Right lung (tissue), 5 donors: ENCODE results near the gene ASTL. TPM values are rescaled to one million over a fixed set of nuclear protein-coding genes. Genes with fewer than 3 reads are reported as not detected.
"Not testable (repeated sequence)": the region's sequence is repeated elsewhere in the genome, so short reads cannot be mapped to it uniquely, and the experiment has no call there.

Experiments
- DNase-seq, 2 donors: peaks; one replicate each; pipeline ENCODE4 v3.0.0-alpha.2; 2013
- polyA plus RNA-seq, 5 donors: library from polyadenylated mRNA; unstranded; fragments of 120-200 nt; gene quantifications; one replicate each; pipeline versions ENCODE4 v1.2.1 to v1.2.3, GENCODE V29; 2013; ENCODE audit warnings: inconsistent platforms in 1 of 5, low replicate concordance in 1 of 5; ENCODE audit not compliant: insufficient read length in 5 of 5, insufficient read depth in 1 of 5

ASTL gene
- polyA plus RNA-seq, 5 donors = 0.13 to 0.27 (median 0.18) TPM

DNA sequence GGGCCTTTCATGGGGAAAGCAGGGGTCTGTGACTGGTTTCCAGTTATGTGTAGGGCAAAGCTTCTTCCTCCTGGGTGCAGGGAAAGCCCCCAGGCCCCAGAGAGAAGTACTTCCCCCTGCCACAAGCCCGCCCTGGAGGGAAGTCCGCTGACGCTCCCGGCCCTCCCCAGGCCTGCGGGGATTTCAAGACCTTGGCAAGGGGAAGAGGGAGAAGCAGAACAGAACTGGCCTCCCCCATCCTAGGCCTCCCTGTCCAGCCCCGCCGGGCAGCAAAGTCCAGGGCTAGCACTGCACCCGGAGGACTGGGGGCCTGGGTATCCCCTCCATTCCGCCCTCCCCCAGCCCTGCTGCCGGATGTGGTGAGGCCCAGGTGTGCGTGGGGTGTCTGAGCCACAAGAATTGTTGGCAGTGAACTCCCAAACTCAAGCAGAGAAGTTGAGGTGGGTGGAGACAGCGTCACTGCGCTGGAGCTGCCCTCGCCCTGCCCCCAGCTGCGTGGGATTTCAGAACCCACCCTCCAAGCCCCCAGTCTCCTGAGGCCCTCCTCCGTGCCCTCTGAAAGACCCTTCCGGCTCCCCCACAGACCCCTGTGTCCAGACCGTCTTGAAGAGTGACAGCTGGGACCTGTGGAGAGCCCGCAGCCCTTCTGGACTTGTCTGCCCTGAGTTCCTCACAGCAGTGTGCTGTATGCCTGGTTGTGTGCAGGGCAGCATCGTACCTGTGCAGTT, 8.0 kb upstream of the ASTL start:
- no peak for DNase-seq

DNA sequence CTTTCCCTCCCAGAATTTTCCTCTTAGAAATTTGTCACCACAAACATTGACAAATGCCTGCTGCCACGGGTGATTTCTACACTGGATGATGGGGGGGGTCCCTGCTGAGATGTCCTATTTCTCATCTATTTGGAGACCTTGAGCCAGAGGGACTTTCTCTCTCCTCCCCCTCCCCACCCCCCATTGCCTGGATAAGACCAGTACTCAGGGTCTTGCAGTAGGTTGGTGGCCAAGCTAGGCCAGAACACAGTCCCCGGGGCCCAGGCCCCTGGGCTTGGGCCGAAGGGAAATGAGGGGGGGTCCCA, 7.5 kb upstream of the ASTL start:
- DNase-seq = no peak

DNA sequence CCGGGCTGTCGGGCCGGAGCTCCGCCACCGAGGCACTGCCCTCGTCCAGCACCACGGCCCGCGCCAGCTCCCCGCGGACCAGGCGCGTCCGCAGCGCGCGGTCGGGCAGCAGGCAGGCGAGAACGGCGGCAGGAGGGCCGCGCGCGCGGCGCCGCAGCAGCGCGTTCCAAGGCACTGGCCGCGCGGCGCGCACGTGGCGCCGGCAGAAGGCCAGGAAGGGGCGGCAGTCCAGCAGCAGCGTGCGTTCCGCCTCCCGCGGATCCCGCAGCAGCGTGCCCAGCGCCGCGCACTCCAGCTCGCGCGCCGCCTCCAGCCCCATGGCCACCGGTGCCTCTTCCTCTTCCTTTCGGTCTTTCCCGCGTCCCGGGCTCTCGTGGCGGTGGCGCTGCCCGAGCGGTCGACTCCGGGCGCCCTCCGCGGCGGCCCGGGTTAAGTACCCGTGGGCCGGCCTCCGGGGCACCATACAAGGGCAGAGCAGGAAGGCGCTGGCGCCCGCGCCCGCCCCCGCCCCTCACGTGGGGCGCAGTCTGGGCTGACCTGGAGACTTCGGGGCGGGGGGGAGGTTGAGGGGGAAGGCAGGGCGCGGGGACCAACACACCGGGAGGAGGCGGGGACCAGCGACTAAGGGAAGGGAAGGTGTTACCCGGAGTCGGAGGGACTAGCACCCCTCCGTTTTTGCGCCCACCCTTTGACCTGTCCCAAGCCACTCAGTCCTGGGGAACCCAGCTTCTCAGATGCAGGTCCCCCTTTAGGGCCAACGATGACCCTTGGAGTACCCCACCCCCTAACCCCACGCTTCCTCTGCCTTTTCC, 6.9 kb upstream of the ASTL start, which contains the start of gene DUSP2:
Gene DUSP2, minus strand, starts transcription at position 405 of the 812 bp plus-strand sequence. Its CDS starts 86 bp downstream, at position 319.
- peak; percentile 65 to 75 for DNase-seq

DNA sequence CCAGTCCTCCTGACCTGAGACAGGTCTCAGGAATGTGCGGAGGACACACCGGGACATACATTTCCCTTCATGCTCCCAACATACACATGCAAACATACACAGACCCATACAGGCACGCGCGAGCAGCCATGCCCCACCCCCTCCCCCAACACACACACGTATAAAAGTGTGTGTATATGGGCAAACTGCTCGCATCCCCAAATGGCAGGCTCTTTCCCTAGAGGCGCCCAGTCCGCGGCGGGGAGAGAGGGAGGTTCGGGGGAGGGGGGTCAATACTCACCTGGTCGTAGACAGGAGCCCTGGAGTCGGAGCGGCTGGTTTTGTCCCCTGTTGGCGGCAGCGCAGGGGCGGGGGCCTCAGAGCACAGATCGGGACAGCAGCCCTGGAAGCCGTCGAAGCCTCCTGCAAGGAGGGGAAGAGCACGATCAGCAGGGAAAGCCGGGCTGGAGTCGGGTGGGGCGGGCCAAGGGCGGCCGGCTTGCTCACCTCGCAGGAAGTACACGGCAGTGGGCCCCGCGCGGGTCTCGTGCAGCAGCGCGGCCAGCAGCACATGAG, 6.3 kb upstream of the ASTL start:
- no peak for DNase-seq

DNA sequence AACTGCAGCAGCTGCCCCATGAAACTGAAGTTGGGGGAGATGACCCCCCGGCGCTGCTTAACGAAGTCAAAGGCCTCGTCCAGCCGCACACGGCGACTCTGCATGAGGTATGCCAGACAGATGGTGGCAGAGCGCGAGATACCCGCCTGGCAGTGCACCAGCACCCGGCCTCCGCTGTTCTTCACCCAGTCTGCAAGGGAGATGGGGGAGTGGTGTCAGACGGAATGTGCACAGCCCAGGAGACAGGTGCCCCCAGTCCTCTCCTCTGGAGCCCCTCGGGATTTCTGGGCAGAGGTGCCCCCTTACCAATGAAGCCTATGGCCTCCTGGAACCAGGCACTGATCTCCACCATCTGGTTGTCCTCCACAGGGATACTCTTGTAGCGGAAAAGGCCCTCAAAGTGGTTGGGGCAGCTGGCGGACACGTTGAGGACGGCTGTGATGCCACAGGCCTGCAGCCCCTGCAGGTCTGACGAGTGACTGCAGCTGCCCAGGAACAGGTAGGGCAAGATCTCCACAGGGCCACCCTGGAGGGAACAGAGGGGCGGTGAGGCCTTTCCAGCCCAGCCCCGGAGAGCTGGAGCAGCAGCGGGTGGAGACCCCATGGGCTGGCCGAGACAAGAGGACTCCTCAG, 5.7 kb upstream of the ASTL start:
- no peak for DNase-seq

DNA sequence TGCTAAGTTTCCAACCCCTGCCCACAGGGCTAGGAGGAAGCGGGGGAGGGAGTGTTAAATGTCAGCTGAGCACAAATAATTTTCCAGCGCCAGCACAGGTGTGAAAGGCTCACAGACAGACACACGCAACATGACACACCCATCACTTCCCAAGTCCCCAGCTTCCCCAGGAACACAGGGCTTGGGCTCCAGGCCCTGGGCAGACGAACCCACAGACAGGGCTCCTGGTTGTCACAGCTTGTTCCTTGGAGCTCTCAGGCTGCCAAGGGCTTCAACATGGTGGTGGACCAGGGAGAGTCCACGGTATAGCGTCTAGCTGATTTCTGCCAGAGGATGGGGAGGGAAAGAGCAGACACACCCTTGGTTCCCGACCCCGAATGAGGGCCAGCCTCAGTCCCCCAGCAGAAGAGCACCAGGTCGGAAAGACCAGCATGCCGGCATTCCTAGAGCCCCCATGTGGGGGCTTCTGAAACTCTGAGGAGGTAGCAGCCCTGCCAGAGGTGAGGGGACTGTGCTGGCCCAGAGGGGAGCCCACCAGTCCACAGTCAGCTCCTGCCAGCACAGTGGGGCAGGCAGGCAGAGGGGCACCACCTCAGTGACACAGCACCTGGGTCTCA, 5.0 kb upstream of the ASTL start:
- DNase-seq = no peak

DNA sequence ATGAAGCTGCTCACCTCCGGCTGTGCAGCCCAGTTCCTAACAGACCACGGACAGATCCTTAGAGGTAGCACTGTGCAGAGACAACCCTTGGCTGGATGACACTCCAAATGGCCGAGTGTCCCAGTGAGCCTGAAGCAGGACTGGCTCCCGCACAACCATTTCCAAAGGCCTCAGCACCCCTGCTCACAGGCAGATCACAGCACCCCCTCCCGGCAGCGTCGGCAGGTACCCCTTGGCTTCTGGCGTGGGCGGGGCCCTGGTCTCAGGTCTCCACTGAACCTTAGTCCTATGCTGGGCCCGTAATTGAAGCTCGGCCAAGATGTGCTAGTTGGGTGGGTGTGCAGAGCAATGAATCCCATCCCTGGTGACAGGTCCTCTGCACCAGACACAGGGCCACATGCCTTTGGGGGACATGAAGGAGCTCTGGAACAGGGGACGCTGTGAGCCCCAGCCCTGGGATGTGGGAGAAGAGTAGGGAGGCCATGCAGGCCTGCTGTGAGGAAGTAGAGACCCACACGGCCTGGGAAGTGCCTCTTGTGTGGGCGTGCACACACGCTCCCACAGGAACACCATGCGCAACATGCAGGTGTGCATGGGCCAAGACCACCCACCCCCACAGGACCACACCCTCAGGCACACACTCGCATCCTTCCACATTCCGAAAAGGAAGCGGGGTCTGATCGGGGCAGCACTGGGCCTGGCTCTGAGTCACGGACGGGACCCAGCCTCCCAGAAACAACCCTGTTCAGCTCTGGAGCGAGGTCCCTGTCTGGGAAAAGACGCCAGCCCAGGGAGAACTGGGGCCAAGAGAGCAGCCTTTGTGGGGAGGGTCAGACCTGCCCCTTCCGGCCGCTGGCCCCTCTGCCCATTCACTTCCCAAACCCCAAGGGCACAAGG, 4.2 kb upstream of the ASTL start:
- no peak for DNase-seq

DNA sequence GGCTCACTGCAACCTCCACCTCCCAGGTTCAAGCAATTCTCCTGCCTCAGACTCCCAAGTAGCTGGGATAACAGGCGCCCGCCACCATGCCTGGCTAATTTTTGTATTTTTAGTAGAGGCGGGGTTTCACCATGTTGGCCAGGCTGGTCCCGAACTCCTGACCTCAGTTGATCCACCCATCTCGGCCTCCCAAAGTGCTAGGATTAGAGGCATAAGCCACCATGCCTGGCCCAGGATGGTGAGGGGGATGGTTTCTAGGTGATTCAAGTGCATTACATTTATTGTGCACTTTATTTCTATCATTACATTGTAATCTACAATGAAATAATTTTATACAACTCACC, 3.3 kb upstream of the ASTL start:
- DNase-seq = not testable (repeated sequence)

DNA sequence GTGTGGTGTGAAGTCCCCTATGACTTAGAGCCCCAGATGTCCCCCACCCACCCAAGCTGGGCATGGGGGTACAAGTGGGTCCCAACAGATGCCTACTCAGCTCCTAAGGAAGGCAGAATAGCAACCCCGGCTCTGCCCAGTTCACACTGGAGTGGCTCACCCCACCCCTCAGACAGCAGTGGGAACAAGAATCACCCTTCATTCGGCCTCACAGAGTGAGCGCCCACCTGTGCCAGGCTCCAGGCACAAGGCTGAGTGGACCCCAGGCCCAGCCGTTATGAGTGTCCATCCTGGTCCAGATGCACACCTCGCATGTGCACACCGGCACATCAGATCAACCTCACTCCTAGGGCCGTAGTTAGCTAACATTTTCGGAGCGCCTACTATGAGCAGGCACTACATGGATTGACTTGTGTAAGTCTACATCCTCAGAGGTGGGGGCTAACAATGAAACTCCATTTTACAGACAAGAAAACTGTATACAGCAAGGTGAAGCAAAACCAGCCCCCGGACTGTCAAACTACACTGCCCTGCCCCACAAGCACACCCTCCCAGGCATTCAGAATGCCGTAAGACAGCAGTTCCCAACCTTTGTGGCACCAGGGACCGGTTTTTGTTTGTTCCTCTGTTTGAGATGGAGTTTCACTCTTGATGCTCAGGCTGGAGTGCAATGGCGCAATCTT, 2.8 kb upstream of the ASTL start:
- DNase-seq = no peak

DNA sequence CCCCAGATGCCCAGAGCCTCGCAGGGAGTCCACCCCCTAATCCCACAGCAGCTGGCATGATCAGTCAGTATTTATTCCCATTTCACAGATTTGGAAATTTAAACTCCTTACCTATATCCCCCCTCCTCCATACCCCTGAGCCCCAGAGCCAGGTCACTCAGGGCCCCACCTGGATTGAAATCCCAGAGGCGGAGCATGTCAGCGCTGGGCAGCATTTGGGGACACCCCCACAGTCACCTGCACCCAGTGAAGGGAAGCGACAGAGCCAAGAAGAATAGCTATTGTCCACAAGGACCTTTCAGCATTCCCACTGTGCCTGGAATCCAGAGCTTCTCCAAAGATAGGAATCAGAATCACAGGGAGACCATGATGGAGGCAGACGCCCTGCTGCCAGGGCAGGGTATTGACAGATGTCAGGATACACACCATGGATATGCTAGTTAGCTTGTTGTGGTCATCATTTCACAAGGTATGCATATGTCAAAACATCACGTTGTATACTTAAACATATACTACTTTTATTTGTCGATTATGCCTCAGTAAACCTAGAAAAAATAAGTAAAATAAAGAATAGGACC, 968 bp upstream of the ASTL start:
- DNase-seq = no peak

DNA sequence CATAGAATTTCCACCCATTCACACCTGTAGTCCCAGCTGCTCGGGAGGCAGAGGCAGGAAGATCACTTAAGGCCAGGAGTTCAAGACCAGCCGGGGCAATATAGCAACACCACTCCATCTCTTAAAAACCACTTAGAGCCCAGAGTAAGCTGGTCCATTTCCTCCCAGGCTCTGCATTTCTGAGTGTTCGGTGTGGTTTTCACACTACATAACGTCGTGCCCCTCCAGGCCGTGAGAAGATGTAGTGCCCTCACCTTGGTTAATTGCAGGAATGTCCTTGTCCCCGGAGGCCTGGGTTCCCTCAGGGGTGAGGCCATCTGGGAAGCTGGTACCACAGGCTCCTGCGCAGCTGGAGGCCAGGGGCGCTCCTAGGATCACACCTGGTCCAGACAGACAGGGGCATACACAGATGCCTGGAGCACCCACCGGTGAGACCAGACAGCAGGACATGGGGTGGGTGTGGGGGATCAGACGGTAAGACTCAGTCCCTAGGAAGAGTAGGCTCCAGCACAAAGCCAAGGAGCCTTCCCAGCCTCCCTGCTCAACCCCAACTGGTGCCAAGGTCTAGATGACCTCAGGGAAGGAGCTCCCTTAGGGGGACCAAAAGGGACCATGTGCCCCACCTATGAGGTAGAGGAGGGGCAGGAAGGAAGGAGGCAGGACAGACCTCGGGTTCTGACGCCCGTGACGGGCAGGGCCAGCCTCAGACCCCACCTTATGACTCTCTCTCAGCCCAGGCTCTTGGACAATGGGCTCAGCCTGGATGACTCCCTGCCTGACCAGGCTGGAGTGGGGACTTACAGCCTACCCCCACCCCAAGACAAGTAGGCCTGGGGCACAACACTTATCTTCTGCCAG, 752 bp downstream of the ASTL start:
- DNase-seq = no peak

DNA sequence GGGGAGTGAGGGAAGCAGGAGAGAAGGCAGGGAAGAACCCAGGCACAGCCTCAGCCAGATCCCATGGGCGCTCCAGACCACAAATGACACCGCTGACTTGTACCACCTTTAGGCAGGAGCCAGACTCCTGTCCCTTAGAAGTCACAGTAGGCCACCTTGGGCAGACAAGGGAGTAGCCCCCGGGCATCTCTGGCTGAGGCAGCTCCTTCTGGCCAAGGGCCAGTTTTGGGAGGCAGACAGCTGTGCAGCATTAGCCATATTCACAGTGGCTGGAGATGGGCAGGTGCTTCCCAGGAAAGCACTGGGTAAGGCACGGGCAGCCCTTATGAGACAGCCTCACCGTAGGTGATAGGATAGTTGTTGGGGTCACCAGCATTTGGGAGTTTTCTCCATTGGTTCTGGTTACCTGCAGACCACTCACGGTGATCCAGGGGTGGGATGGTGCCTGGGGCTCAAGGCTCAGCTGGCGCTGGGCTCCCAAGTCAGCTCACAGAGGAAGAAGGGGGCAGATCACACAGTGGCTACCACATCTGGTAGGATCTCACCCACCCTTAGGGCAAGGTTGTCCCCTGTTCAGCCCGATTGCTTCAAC, 2.1 kb downstream of the ASTL start:
- no peak for DNase-seq

DNA sequence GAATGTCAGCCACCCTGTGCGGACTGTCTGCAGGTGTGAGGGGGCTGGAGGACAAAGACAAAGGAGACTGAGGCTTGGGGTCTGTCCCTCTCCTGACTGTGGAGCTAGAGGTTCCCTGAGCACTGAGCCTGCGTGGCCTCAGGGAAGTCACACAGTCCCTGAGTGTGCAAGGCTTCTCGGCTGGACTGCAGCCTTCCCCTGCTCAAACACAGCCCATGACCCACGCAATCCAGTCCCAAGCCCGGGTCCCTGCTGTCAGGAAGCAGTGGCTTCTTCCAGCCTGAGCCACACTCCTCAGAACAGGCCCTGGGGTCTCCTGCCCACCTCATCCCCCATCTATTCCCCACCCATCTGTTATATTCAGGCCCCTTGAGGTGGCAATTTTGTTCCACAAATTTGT, 2.7 kb downstream of the ASTL start:
- DNase-seq = no peak

DNA sequence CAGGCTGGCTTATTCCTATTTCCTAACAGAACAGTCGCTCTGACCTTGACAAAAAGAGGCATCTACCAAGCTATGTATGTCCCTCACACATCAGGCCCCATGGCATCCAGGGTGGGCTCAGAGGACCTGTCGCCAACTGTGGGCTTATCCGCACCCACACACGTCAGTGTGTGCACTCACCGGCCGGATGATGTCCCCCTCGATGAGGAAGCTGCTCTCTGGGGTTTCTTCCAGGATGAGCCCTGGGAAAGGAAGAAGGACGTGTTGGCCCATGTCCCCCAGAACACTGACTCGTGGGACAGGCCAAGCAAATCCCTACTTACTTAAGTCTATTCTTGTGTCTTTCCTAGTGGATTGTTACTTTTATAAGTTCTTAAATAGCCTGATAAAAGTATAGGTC, 3.1 kb downstream of the ASTL start:
- DNase-seq = no peak

DNA sequence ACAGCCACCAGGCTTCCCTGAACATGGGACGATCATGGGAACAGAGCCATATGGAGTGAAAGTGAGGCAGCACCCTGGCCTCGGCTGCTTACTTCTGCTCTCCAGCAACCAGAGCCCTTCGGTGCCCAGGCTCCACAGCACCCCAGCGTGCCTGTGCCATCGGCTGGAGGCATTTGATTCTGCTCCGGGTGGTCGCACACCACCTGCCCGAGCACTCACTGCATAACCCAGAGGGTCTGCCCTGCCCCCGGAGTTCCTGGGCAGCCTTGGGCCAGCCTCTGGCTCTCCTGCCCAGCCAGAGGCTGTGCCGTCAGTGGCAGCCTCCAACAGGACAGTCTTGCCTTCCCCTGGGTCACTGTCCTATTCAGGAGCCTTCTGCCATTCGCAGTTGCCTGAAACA, 3.9 kb downstream of the ASTL start:
- DNase-seq = no peak

DNA sequence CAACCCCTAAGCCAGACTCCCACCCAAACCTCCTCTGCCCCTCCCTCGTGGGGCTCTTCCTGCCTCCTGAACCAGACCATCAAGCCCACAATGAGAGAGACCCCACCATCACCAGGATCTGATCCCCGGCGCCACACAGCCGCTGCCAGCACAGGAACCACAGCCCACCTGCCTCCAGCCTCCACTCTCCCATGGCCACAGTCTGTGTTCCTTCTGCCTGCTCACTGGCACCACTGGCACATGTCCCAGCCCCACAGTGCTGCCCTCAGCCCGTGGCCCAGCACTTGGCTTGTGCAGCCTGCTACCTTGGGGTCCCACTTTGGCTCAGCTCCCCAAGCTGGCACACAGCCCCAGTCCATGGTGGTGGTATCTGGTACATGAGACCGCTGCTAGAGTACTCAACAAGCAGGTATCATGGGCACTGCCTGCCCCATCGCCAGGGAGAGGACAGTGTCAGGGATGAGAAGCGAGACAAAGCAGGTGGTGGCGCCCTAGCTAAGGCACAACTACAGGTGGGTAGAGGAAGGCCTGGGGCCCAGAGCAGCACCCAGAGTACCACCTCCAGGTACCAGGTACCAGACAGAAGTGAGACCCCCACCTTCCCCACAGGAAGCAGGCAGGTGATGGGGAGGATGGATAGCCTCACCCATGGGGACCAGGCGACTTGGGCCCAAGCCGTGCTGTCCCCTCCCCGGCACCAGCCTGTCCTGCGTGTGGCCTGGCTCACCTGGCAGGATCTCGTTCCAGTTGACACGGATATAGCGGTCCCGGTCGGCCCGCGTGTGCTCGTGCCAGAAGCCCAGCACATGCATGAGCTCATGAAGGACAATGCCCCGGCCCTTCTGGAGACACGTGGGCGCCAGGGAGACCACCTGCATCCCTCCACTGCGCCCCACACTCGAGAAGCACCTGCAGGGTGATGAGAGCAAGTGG, 6.2 kb downstream of the ASTL start:
- DNase-seq = no peak

DNA sequence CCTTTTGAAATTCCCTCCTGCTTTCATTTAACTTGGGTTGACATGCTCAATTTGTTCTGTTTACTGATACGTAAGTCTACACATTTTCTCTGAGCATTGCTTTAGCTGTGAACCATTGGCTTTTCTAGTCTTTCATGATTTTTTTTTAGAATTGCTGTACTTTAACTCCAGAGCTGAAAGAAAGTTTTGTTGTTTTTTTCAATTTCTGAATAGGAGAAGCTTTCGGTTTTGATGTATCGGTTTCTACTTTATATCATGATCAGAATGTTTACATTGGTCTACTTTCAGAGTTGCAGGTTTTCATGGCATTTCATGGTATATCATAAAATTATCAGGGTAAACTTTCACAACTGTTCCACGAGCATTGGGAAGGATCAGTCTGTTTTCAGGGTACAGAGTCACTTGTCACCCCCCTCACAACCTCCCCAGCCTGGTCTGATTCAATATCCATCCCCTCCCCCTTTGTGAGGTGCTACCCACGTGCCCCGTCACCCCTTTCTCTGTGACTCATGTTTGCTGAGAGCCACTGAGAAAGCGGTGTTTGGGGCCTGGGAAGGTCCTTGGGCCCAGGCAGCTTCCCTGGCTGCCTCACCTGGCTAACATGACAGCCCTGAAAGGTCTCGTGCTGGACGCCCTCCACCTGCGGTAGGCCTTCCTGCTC, 7.0 kb downstream of the ASTL start:
- DNase-seq = no peak
